Measurements from ENCODE around the gene PLGRKT.
"Not testable (repeated sequence)": the region's sequence is repeated elsewhere in the genome, so short reads cannot be mapped to it uniquely, and the experiment has no call there.

PLGRKT gene

GRCh38 chr9:5402217-5402616, 35.5 kb downstream of the PLGRKT start:
- Histone ChIP-seq H3K36me3 (ENCODE audit: control insufficient read depth, insufficient read depth, low read length) (no peaks in the 10 kb centered on the region), H3K27me3 (ENCODE audit: control insufficient read depth, insufficient read depth, low read length) (no peaks in the 10 kb centered on the region), H3K4me1 (ENCODE audit: control insufficient read depth, insufficient read depth, low read length) (no peaks in the 10 kb centered on the region), H3K9ac (ENCODE audit: low read length) (no peak overlapping the region), H3K27ac (ENCODE audit: low read depth, low read length) (no peak overlapping the region), H3K9me3 (ENCODE audit: control insufficient read depth, insufficient read depth, low read depth, low read length) (peaks cover 5% of the 10 kb centered on the region; the same call in 1 of the 2 replicates), H3K4me3 (ENCODE audit: low read depth, low read length) (no peak overlapping the region)

GRCh38 chr9:5397547-5397946, 40.2 kb downstream of the PLGRKT start:
- not testable (repeated sequence) for H3K27ac ChIP-seq (ENCODE audit: low read depth, low read length); H3K9ac ChIP-seq (ENCODE audit: low read length); H3K9me3 ChIP-seq (ENCODE audit: control insufficient read depth, insufficient read depth, low read depth, low read length); H3K27me3 ChIP-seq (ENCODE audit: control insufficient read depth, insufficient read depth, low read length); H3K4me3 ChIP-seq (ENCODE audit: low read depth, low read length); H3K4me1 ChIP-seq (ENCODE audit: control insufficient read depth, insufficient read depth, low read length); H3K36me3 ChIP-seq (ENCODE audit: control insufficient read depth, insufficient read depth, low read length)

GRCh38 chr9:5395428-5395827, 42.3 kb downstream of the PLGRKT start:
- no peaks in the 10 kb centered on the region for H3K9me3 ChIP-seq (ENCODE audit: control insufficient read depth, insufficient read depth, low read depth, low read length)
- H3K27ac ChIP-seq (ENCODE audit: low read depth, low read length), result no peak overlapping the region
- no peak overlapping the region for H3K9ac ChIP-seq (ENCODE audit: low read length)
- no peak overlapping the region for H3K4me3 ChIP-seq (ENCODE audit: low read depth, low read length)
- H3K36me3 ChIP-seq (ENCODE audit: control insufficient read depth, insufficient read depth, low read length), result no peaks in the 10 kb centered on the region
- no peaks in the 10 kb centered on the region for H3K27me3 ChIP-seq (ENCODE audit: control insufficient read depth, insufficient read depth, low read length)
- no peaks in the 10 kb centered on the region for H3K4me1 ChIP-seq (ENCODE audit: control insufficient read depth, insufficient read depth, low read length)

GRCh38 chr9:5393976-5394375, 43.7 kb downstream of the PLGRKT start:
- not testable (repeated sequence) for H3K9me3 ChIP-seq (ENCODE audit: control insufficient read depth, insufficient read depth, low read depth, low read length); H3K4me3 ChIP-seq (ENCODE audit: low read depth, low read length); H3K4me1 ChIP-seq (ENCODE audit: control insufficient read depth, insufficient read depth, low read length); H3K27ac ChIP-seq (ENCODE audit: low read depth, low read length); H3K27me3 ChIP-seq (ENCODE audit: control insufficient read depth, insufficient read depth, low read length); H3K9ac ChIP-seq (ENCODE audit: low read length); H3K36me3 ChIP-seq (ENCODE audit: control insufficient read depth, insufficient read depth, low read length)

- H3K36me3 ChIP-seq (ENCODE audit: control insufficient read depth, insufficient read depth, low read length), result no peaks in the 10 kb centered on the region
- H3K9ac ChIP-seq (ENCODE audit: low read length), result no peak overlapping the region
- no peaks in the 10 kb centered on the region for H3K9me3 ChIP-seq (ENCODE audit: control insufficient read depth, insufficient read depth, low read depth, low read length)
- H3K4me3 ChIP-seq (ENCODE audit: low read depth, low read length), result no peak overlapping the region
- H3K4me1 ChIP-seq (ENCODE audit: control insufficient read depth, insufficient read depth, low read length), result no peaks in the 10 kb centered on the region
- H3K27me3 ChIP-seq (ENCODE audit: control insufficient read depth, insufficient read depth, low read length), result no peaks in the 10 kb centered on the region
- H3K27ac ChIP-seq (ENCODE audit: low read depth, low read length), result no peak overlapping the region
Observed at GRCh38 chr9:5393497-5393896, 44.2 kb downstream of the PLGRKT start.

GRCh38 chr9:5392285-5392684, 45.4 kb downstream of the PLGRKT start:
- H3K9ac ChIP-seq (ENCODE audit: low read length), result no peak overlapping the region
- H3K36me3 ChIP-seq (ENCODE audit: control insufficient read depth, insufficient read depth, low read length), result no peaks in the 10 kb centered on the region
- H3K4me3 ChIP-seq (ENCODE audit: low read depth, low read length), result no peak overlapping the region
- no peaks in the 10 kb centered on the region for H3K9me3 ChIP-seq (ENCODE audit: control insufficient read depth, insufficient read depth, low read depth, low read length)
- H3K4me1 ChIP-seq (ENCODE audit: control insufficient read depth, insufficient read depth, low read length), result no peaks in the 10 kb centered on the region
- no peaks in the 10 kb centered on the region for H3K27me3 ChIP-seq (ENCODE audit: control insufficient read depth, insufficient read depth, low read length)
- no peak overlapping the region for H3K27ac ChIP-seq (ENCODE audit: low read depth, low read length)

GRCh38 chr9:5389109-5389732, 48.5 kb downstream of the PLGRKT start:
- H3K9ac ChIP-seq (ENCODE audit: low read length), result no peak overlapping the region
- no peak overlapping the region for H3K27ac ChIP-seq (ENCODE audit: low read depth, low read length)
- H3K27me3 ChIP-seq (ENCODE audit: control insufficient read depth, insufficient read depth, low read length), result no peaks in the 10 kb centered on the region
- no peak overlapping the region for H3K4me3 ChIP-seq (ENCODE audit: low read depth, low read length)
- no peaks in the 10 kb centered on the region for H3K4me1 ChIP-seq (ENCODE audit: control insufficient read depth, insufficient read depth, low read length)
- no peaks in the 10 kb centered on the region for H3K36me3 ChIP-seq (ENCODE audit: control insufficient read depth, insufficient read depth, low read length)
- H3K9me3 ChIP-seq (ENCODE audit: control insufficient read depth, insufficient read depth, low read depth, low read length), result no peaks in the 10 kb centered on the region

GRCh38 chr9:5388026-5388819, 49.5 kb downstream of the PLGRKT start:
- no peaks in the 10 kb centered on the region for H3K27me3 ChIP-seq (ENCODE audit: control insufficient read depth, insufficient read depth, low read length)
- no peaks in the 10 kb centered on the region for H3K9me3 ChIP-seq (ENCODE audit: control insufficient read depth, insufficient read depth, low read depth, low read length)
- H3K4me1 ChIP-seq (ENCODE audit: control insufficient read depth, insufficient read depth, low read length), result no peaks in the 10 kb centered on the region
- no peak overlapping the region for H3K9ac ChIP-seq (ENCODE audit: low read length)
- H3K36me3 ChIP-seq (ENCODE audit: control insufficient read depth, insufficient read depth, low read length), result no peaks in the 10 kb centered on the region
- no peak overlapping the region for H3K4me3 ChIP-seq (ENCODE audit: low read depth, low read length)
- no peak overlapping the region for H3K27ac ChIP-seq (ENCODE audit: low read depth, low read length)

GRCh38 chr9:5384436-5384835, 53.3 kb downstream of the PLGRKT start:
- H3K9ac ChIP-seq (ENCODE audit: low read length), result no peak overlapping the region
- no peaks in the 10 kb centered on the region for H3K36me3 ChIP-seq (ENCODE audit: control insufficient read depth, insufficient read depth, low read length)
- no peak overlapping the region for H3K27ac ChIP-seq (ENCODE audit: low read depth, low read length)
- H3K27me3 ChIP-seq (ENCODE audit: control insufficient read depth, insufficient read depth, low read length), result no peaks in the 10 kb centered on the region
- H3K9me3 ChIP-seq (ENCODE audit: control insufficient read depth, insufficient read depth, low read depth, low read length), result no peaks in the 10 kb centered on the region
- no peaks in the 10 kb centered on the region for H3K4me1 ChIP-seq (ENCODE audit: control insufficient read depth, insufficient read depth, low read length)
- H3K4me3 ChIP-seq (ENCODE audit: low read depth, low read length), result no peak overlapping the region

GRCh38 chr9:5382479-5382878, 55.2 kb downstream of the PLGRKT start:
- Histone ChIP-seq H3K27ac (ENCODE audit: low read depth, low read length) (no peak overlapping the region), H3K36me3 (ENCODE audit: control insufficient read depth, insufficient read depth, low read length) (no peaks in the 10 kb centered on the region)

GRCh38 chr9:5375790-5376477, 61.8 kb downstream of the PLGRKT start:
- no peak overlapping the region for H3K4me3 ChIP-seq (ENCODE audit: low read depth, low read length)
- H3K27ac ChIP-seq (ENCODE audit: low read depth, low read length), result no peak overlapping the region
- no peaks in the 10 kb centered on the region for H3K36me3 ChIP-seq (ENCODE audit: control insufficient read depth, insufficient read depth, low read length)
- no peak overlapping the region for H3K9ac ChIP-seq (ENCODE audit: low read length)
- H3K4me1 ChIP-seq (ENCODE audit: control insufficient read depth, insufficient read depth, low read length), result no peaks in the 10 kb centered on the region
- H3K9me3 ChIP-seq (ENCODE audit: control insufficient read depth, insufficient read depth, low read depth, low read length), result no peaks in the 10 kb centered on the region
- H3K27me3 ChIP-seq (ENCODE audit: control insufficient read depth, insufficient read depth, low read length), result no peaks in the 10 kb centered on the region

More at GRCh38 chr9:5382479-5382878, 55.2 kb downstream of the PLGRKT start:
- Histone ChIP-seq H3K4me1 (ENCODE audit: control insufficient read depth, insufficient read depth, low read length) (no peaks in the 10 kb centered on the region), H3K4me3 (ENCODE audit: low read depth, low read length) (no peak overlapping the region), H3K9ac (ENCODE audit: low read length) (no peak overlapping the region), H3K9me3 (ENCODE audit: control insufficient read depth, insufficient read depth, low read depth, low read length) (no peaks in the 10 kb centered on the region), H3K27me3 (ENCODE audit: control insufficient read depth, insufficient read depth, low read length) (no peaks in the 10 kb centered on the region)

Data from HUES6 (cell line).